SK-N-SH treated with all-trans-retinoic acid at 6 μM for 48 hours (cell line): ENCODE results near the gene PRR22.

Experiments
- ATAC-seq: fragments of 200-7000 bp; cut with Tn5 transposase; 3 replicates; pipeline ENCODE4 v1.9.1; 2020; ENCODE audit warnings: mild to moderate bottlenecking, moderate library complexity
- ARNTL ChIP-seq: fragments of 450-650 bp; formaldehyde crosslinking; IDR thresholded peaks from 2 replicates; pipeline ENCODE4 v1.5.0; 2020; ENCODE audit warnings: low read depth, mild to moderate bottlenecking, moderate library complexity, borderline replicate concordance
- BACH2 ChIP-seq: fragments of 250-450 bp; sonication (Bioruptor Pico); IDR thresholded peaks from 2 replicates; pipeline ENCODE4 v1.9.0; 2021; ENCODE audit warnings: mild to moderate bottlenecking, borderline replicate concordance
- ESRRG ChIP-seq: fragments of 250-450 bp; sonication (Bioruptor Pico); IDR thresholded peaks from 2 replicates; pipeline ENCODE4 v1.6.1; 2021; ENCODE audit warnings: mild to moderate bottlenecking
- GLIS3 ChIP-seq: fragments of 250-450 bp; sonication (Bioruptor Pico); IDR thresholded peaks from 2 replicates; pipeline ENCODE4 v1.5.0; 2020; ENCODE audit warnings: mild to moderate bottlenecking, moderate library complexity
- ISL1 ChIP-seq: fragments of 250-450 bp; sonication (Bioruptor Pico); IDR thresholded peaks from 2 replicates; pipeline ENCODE4 v2.1.2; 2022; ENCODE audit warnings: mild to moderate bottlenecking, moderate library complexity
- OSR1 ChIP-seq: fragments of 250-450 bp; sonication (Bioruptor Pico); IDR thresholded peaks from 2 replicates; pipeline ENCODE4 v1.8.0; 2022; ENCODE audit warnings: moderate library complexity, mild to moderate bottlenecking, inconsistent platforms
- PATZ1 ChIP-seq: fragments of 250-450 bp; sonication (Bioruptor Pico); IDR thresholded peaks from 2 replicates; pipeline ENCODE4 v1.8.0; 2020; ENCODE audit warnings: mild to moderate bottlenecking, moderate library complexity, borderline replicate concordance
- PPARA ChIP-seq: fragments of 250-450 bp; sonication (Bioruptor Pico); IDR thresholded peaks from 2 replicates; pipeline ENCODE4 v1.5.0; 2020; ENCODE audit warnings: mild to moderate bottlenecking, borderline replicate concordance
- RARB ChIP-seq: fragments of 250-450 bp; sonication (Bioruptor Pico); IDR thresholded peaks from 2 replicates; pipeline ENCODE4 v1.8.0; 2021; ENCODE audit warnings: mild to moderate bottlenecking, moderate library complexity
- SNAI2 ChIP-seq: fragments of 250-450 bp; sonication (Bioruptor Pico); IDR thresholded peaks from 2 replicates; pipeline ENCODE4 v1.5.0; 2020; ENCODE audit warnings: mild to moderate bottlenecking, moderate library complexity
- TCF4 ChIP-seq: fragments of 250-450 bp; sonication (Bioruptor Pico); IDR thresholded peaks from 2 replicates; pipeline ENCODE4 v1.8.0; 2021; ENCODE audit warnings: mild to moderate bottlenecking, moderate library complexity, borderline replicate concordance
- ZC3H10 ChIP-seq: fragments of 250-450 bp; sonication (Bioruptor Pico); IDR thresholded peaks from 2 replicates; pipeline ENCODE4 v1.5.1; 2021; ENCODE audit warnings: mild to moderate bottlenecking, moderate library complexity
- ZFP3 ChIP-seq: fragments of 250-450 bp; sonication (Bioruptor Pico); IDR thresholded peaks from 2 replicates; pipeline ENCODE4 v1.5.0; 2020; ENCODE audit warnings: mild to moderate bottlenecking, moderate library complexity
- ZFP30 ChIP-seq: fragments of 450-650 bp; formaldehyde crosslinking; IDR thresholded peaks from 2 replicates; pipeline ENCODE4 v1.5.0; 2022; ENCODE audit warnings: mild to moderate bottlenecking, moderate library complexity
- ZNF565 ChIP-seq: fragments of 450-650 bp; formaldehyde crosslinking; conservative IDR thresholded peaks from 2 replicates; pipeline ENCODE4 v1.5.0; 2020; ENCODE audit warnings: low read depth, mild to moderate bottlenecking, moderate library complexity
- ZNF70 ChIP-seq: fragments of 450-650 bp; formaldehyde crosslinking; IDR thresholded peaks from 2 replicates; pipeline ENCODE4 v1.5.0; 2020; ENCODE audit warnings: mild to moderate bottlenecking, moderate library complexity
- ZNF8 ChIP-seq: fragments of 450-650 bp; formaldehyde crosslinking; IDR thresholded peaks from 2 replicates; pipeline ENCODE4 v1.5.0; 2020; ENCODE audit warnings: mild to moderate bottlenecking, moderate library complexity
- TF ChIP-seq, protein P1 (sequence below): fragments of 250-450 bp; sonication (Bioruptor Pico); IDR thresholded peaks from 2 replicates; pipeline ENCODE4 v1.5.0; 2020; ENCODE audit warnings: mild to moderate bottlenecking, moderate library complexity
- TF ChIP-seq, protein P2 (sequence below): fragments of 250-450 bp; sonication (Bioruptor Pico); IDR thresholded peaks from 2 replicates; pipeline ENCODE4 v1.5.1; 2021; ENCODE audit warnings: mild to moderate bottlenecking, moderate library complexity

The PRR22 gene

GRCh38 chr19:5831159-5831558 is 46.6 kb upstream of the PRR22 start:
- ATAC-seq = no peak
- TF ChIP-seq GLIS3 (no peak), ZNF8 (CRISPR knock-in tag) (no peak)

DNA sequence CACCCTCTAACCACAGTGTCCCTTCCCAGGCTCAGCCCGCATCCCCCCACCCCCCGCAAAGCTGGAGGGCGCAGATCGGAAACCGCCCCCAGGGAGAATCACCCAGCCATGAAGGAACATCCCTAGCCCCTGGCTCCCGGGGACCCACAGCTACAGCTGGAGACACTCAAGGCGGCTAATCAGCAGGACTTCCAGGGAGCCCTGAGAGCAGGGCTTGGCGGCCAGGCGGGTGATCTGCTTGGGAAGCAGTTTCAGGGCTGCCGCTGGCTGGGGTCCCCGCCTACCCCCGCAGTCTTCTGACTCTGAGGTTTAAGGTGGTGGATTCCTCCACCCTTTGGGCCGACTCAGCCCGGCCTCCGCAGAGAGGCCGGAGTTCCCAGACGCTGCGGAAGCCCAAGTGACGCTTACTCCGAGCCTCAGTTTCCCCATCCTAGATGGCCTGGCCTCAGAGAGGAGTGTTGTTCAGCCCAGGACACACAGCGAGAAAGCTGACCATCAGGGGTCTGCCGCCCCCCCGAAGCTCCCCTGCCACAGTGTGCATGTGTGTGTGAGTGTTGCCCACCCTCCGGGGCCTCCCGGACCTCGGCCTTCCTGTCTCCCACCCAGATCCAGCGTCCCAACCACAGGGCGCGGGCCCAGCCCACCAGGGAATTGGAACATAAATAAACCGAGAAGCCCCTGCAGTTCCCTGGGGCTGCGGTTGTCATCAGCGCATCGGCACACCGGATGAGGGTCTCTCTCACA is 45.2 kb upstream of the PRR22 start:
- TF ChIP-seq ZFP30 (CRISPR knock-in tag) (no peak), ZFP3 (no peak), ZNF565 (CRISPR knock-in tag) (no peak), RARB (CRISPR knock-in tag) (no peak), ZNF70 (CRISPR knock-in tag) (no peak), ISL1 (no peak), GLIS3 (no peak), ZNF8 (CRISPR knock-in tag) (no peak), ESRRG (CRISPR knock-in tag) (no peak), ARNTL (no peak), OSR1 (CRISPR knock-in tag) (no peak), ZC3H10 (CRISPR knock-in tag) (no peak), TCF4 (CRISPR knock-in tag) (no peak), PPARA (CRISPR knock-in tag) (no peak)
- TF ChIP-seq, protein P1, sequence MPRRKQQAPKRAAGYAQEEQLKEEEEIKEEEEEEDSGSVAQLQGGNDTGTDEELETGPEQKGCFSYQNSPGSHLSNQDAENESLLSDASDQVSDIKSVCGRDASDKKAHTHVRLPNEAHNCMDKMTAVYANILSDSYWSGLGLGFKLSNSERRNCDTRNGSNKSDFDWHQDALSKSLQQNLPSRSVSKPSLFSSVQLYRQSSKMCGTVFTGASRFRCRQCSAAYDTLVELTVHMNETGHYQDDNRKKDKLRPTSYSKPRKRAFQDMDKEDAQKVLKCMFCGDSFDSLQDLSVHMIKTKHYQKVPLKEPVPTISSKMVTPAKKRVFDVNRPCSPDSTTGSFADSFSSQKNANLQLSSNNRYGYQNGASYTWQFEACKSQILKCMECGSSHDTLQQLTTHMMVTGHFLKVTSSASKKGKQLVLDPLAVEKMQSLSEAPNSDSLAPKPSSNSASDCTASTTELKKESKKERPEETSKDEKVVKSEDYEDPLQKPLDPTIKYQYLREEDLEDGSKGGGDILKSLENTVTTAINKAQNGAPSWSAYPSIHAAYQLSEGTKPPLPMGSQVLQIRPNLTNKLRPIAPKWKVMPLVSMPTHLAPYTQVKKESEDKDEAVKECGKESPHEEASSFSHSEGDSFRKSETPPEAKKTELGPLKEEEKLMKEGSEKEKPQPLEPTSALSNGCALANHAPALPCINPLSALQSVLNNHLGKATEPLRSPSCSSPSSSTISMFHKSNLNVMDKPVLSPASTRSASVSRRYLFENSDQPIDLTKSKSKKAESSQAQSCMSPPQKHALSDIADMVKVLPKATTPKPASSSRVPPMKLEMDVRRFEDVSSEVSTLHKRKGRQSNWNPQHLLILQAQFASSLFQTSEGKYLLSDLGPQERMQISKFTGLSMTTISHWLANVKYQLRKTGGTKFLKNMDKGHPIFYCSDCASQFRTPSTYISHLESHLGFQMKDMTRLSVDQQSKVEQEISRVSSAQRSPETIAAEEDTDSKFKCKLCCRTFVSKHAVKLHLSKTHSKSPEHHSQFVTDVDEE (CRISPR knock-in tag) = no peak
- TF ChIP-seq, protein P2, sequence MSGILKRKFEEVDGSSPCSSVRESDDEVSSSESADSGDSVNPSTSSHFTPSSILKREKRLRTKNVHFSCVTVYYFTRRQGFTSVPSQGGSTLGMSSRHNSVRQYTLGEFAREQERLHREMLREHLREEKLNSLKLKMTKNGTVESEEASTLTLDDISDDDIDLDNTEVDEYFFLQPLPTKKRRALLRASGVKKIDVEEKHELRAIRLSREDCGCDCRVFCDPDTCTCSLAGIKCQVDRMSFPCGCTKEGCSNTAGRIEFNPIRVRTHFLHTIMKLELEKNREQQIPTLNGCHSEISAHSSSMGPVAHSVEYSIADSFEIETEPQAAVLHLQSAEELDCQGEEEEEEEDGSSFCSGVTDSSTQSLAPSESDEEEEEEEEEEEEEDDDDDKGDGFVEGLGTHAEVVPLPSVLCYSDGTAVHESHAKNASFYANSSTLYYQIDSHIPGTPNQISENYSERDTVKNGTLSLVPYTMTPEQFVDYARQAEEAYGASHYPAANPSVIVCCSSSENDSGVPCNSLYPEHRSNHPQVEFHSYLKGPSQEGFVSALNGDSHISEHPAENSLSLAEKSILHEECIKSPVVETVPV (CRISPR knock-in tag) = no peak
- ATAC-seq = no peak

DNA sequence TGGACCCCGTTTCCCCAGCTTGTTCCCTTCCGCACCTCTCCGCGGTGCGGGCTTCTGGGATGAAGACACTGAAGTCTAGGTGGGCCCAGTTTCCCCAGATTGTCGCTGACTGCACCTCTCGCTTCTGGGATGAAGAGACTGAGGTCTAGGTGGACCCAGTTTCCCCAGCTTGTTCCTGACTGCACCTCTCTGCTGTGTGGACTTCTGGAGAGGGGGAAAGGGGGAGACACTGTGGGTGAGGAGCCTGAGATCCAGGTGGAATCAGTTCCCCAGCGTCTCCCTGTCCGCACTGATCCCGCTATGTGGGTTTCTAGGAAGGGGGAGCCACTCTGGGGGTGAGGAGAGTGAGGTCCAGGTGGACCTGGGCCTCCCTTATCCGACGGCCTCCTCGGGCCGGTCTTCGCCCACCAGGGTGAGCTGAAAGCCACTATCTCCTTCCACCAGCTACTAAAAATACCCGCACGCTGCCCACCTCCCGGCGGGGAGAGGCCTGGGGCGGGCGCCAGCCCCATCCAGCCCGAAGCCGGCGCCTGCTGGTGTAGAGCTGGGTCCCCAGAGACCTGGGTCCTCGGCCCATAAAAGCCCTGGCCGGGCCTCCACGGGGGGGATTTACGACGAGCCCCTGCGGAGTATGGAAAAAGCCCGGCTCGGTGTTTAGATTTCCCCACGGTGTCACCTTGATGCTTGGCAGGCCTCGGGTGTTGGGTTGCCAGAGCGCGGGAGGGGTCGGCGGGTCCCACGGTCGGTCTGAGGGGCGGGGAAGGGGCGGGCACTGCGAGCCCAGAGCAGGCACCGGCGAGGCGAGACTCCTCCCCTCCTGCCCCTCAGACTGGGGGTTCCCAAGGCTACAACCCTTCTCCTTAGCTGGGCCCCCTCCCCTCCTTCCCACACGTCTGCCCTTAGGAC is 44.4 kb upstream of the PRR22 start:
- TF ChIP-seq PATZ1 (CRISPR knock-in tag) = peak; percentile 59; the same call in 1 of the 2 replicates
- no peak for TF ChIP-seq ARNTL
- peak; percentile 41; the same call in 1 of the 2 replicates for TF ChIP-seq TCF4 (CRISPR knock-in tag)
- TF ChIP-seq GLIS3 = no peak
- TF ChIP-seq ZC3H10 (CRISPR knock-in tag) = no peak
- TF ChIP-seq, all 23 proteins: peak for 2
- ATAC-seq = peak; percentile 23

GRCh38 chr19:5827891-5828660 is 43.5 kb upstream of the PRR22 start:
- ATAC-seq = peak; percentile 79
- TF ChIP-seq, protein P1 (CRISPR knock-in tag) = peak; percentile 19; the same call in 1 of the 2 replicates
- TF ChIP-seq SNAI2 (CRISPR knock-in tag) (no peak), BACH2 (no peak), ZNF565 (CRISPR knock-in tag) (no peak)
- TF ChIP-seq, protein P2 (CRISPR knock-in tag) = 0 out of 2 replicates have a peak, but pooled peaks have one; percentile 25
